Endothelial cell of umbilical vein (primary cell): Measurements from ENCODE around the gene PRRC1. TPM values are rescaled to one million over a fixed set of nuclear protein-coding genes. Genes with fewer than 3 reads are reported as not detected.

Experiments used
- BruUV-seq: library from RNA; stranded (reverse); fragments of 400-500 nt; replicated peaks from 2 replicates; lab custom pipeline; 2021; lab: Mats Ljungman, UMichigan
- CTCF ChIA-PET: fragments of 300-600, 350-600 bp; sonication (Branson Sonifier 250); formaldehyde crosslinking; loops from one replicate; lab custom pipeline; 2021; ENCODE audit warnings: antibody characterized with exemption, inconsistent platforms; lab: Charles Lee
- POLR2A ChIA-PET: fragments of 300-600, 350-600 bp; sonication (Branson Sonifier 250); formaldehyde crosslinking; loops from one replicate; lab custom pipeline; 2021; ENCODE audit warnings: antibody characterized with exemption, inconsistent platforms; lab: Charles Lee
- DNase-seq: peaks from one replicate; pipeline ENCODE4 v3.0.0-alpha.2; 2011; ENCODE audit warnings: low read depth, low spot score
- FAIRE-seq: peaks from 2 replicates; lab custom pipeline; 2011; peaks lifted over from hg19 to GRCh38; lab: Jason Lieb, UNC
- H2AFZ ChIP-seq: 2 replicates; pipeline ENCODE4 v1.6.0; 2012; ENCODE audit warnings: low read depth, low read length, control low read depth, inconsistent platforms
- H3K27ac ChIP-seq: 2 replicates; pipeline ENCODE4 v1.5.1; 2011; ENCODE audit warnings: low read depth, mild to moderate bottlenecking, control low read depth, low read length, moderate library complexity; ENCODE audit not compliant: insufficient read depth
- H3K27me3 ChIP-seq, 2 experiments: 2 replicates each; pipeline versions ENCODE4 v1.6.0 to v1.6.1; 2011; ENCODE audit warnings: low read length in 2 of 2, mixed read lengths in 1 of 2; ENCODE audit not compliant: control insufficient read depth in 2 of 2, insufficient read depth in 2 of 2
- H3K36me3 ChIP-seq, 2 experiments: 2 replicates in 1 of 2; 3 replicates in 1 of 2; pipeline ENCODE4 v1.5.1; 2011; ENCODE audit warnings: low read length in 2 of 2, mild to moderate bottlenecking in 1 of 2, moderate library complexity in 1 of 2; ENCODE audit not compliant: control insufficient read depth in 2 of 2, insufficient read depth in 2 of 2; ENCODE audit errors: extremely low read depth in 1 of 2
- H3K4me1 ChIP-seq: 3 replicates; pipeline ENCODE4 v1.5.1; 2011; ENCODE audit warnings: mild to moderate bottlenecking, low read length; ENCODE audit not compliant: control insufficient read depth, insufficient read depth; ENCODE audit errors: extremely low read depth
- H3K4me2 ChIP-seq: 2 replicates; pipeline ENCODE4 v1.6.1; 2011; ENCODE audit warnings: low read length, control low read depth, mixed read lengths; ENCODE audit not compliant: insufficient read depth
- H3K4me3 ChIP-seq, 3 experiments: fragments of 200-600 bp in 1 of 3; sonication (generic), shearing (Covaris generic) in 1 of 3; replicated peaks in 1 of 3; 2 replicates each; pipeline ENCODE4 v1.5.1; 2011 to 2016; ENCODE audit warnings: control low read depth in 3 of 3, low read length in 3 of 3, mild to moderate bottlenecking in 2 of 3, inconsistent platforms in 1 of 3, low read depth in 1 of 3, moderate library complexity in 1 of 3; ENCODE audit not compliant: insufficient read depth in 1 of 3
- H3K79me2 ChIP-seq: 2 replicates; pipeline ENCODE4 v1.6.0; 2012; ENCODE audit warnings: low read length, inconsistent platforms; ENCODE audit not compliant: control insufficient read depth, insufficient read depth
- H3K9ac ChIP-seq: replicated peaks from 2 replicates; pipeline ENCODE3; 2011; ENCODE audit warnings: low read length, control low read depth; ENCODE audit not compliant: insufficient read depth; ENCODE audit errors: extremely low read depth
- H3K9me1 ChIP-seq: replicated peaks from 3 replicates; pipeline ENCODE4 v1.6.0; 2011; ENCODE audit warnings: mild to moderate bottlenecking, low read length; ENCODE audit not compliant: control insufficient read depth, insufficient read depth; ENCODE audit errors: extremely low read depth
- H3K9me3 ChIP-seq: replicated peaks from 2 replicates; pipeline ENCODE4 v1.5.1; 2012; ENCODE audit warnings: low read length, inconsistent platforms; ENCODE audit not compliant: control insufficient read depth, insufficient read depth
- H4K20me1 ChIP-seq: replicated peaks from 2 replicates; pipeline ENCODE3; 2011; ENCODE audit warnings: mild to moderate bottlenecking, low read length; ENCODE audit not compliant: control insufficient read depth, insufficient read depth; ENCODE audit errors: extremely low read depth
- CTCF ChIP-seq, 2 donors: IDR thresholded peaks; 1 replicate in 1 of 2; 2 replicates in 1 of 2; pipeline ENCODE4 v1.5.1; 2011; ENCODE audit warnings: low read length in 2 of 2, mild to moderate bottlenecking in 2 of 2, moderate library complexity in 2 of 2, control low read depth in 1 of 2, inconsistent platforms in 1 of 2, low read depth in 1 of 2; ENCODE audit not compliant: insufficient read depth in 1 of 2; ENCODE audit errors: extremely low read depth in 1 of 2
- EZH2 ChIP-seq: IDR thresholded peaks from 2 replicates; pipeline ENCODE4 v1.6.1; 2012; ENCODE audit warnings: borderline replicate concordance, low read depth, mild to moderate bottlenecking, moderate library complexity, low read length, inconsistent platforms; ENCODE audit not compliant: severe bottlenecking
- FOS ChIP-seq: IDR thresholded peaks from 2 replicates; pipeline ENCODE4 v1.6.1; 2011; ENCODE audit warnings: mild to moderate bottlenecking, low read length, moderate library complexity, borderline replicate concordance; ENCODE audit not compliant: insufficient read depth
- GATA2 ChIP-seq: IDR thresholded peaks from 2 replicates; pipeline ENCODE4 v1.7.0; 2011; ENCODE audit warnings: low read depth, mild to moderate bottlenecking, moderate library complexity, mixed read lengths, low read length; ENCODE audit not compliant: insufficient read length, insufficient read depth
- JUN ChIP-seq: IDR thresholded peaks from 2 replicates; pipeline ENCODE4 v1.6.1; 2011; ENCODE audit warnings: borderline replicate concordance, low read depth; ENCODE audit not compliant: insufficient read length, insufficient read depth
- MAX ChIP-seq: IDR thresholded peaks from 2 replicates; pipeline ENCODE4 v1.6.1; 2011; ENCODE audit not compliant: insufficient read depth, insufficient read length
- MYC ChIP-seq: IDR thresholded peaks from one replicate; pipeline ENCODE4 v1.6.1; 2011; ENCODE audit warnings: mild to moderate bottlenecking, low read depth, low read length
- POLR2A ChIP-seq: IDR thresholded peaks from 2 replicates; pipeline ENCODE4 v1.6.1; 2012; ENCODE audit warnings: low read depth, mild to moderate bottlenecking, control low read depth, low read length
- POLR2AphosphoS5 ChIP-seq: IDR thresholded peaks from 2 replicates; pipeline ENCODE4 v1.6.1; 2012; ENCODE audit warnings: low read depth, mild to moderate bottlenecking, control low read depth, low read length, moderate library complexity; ENCODE audit not compliant: insufficient read depth
- dilution Hi-C: fragments of 300-500 bp; cut with MboI; formaldehyde crosslinking; loops from one replicate; pipeline ENCODE4 v1.15.0; 2019; ENCODE audit warnings: low sequenced_read_pairs; ENCODE audit not compliant: extremely low pct_ligation_motif_present
- intact Hi-C: fragments of 100-400 bp; cut with micrococcal nuclease; formaldehyde crosslinking; loops from one replicate; pipeline ENCODE4 v1.10.0; 2022
- polyA plus RNA-seq, 4 experiments: library from polyadenylated mRNA; depleted of rRNA in 3 of 4; stranded (reverse) in 3 of 4; unstranded in 1 of 4; fragments of >200 nt; gene quantifications; 2 replicates each; pipeline versions ENCODE4 v1.2.1 to v1.2.3, GENCODE V29; 2011 to 2012; ENCODE audit warnings: missing spikeins in 1 of 4
- total RNA-seq: library from RNA; stranded (reverse); gene quantifications from 2 replicates; pipeline ENCODE4 v1.2.3, GENCODE V29; 2021

PRRC1 gene
- total and polyA plus RNA-seq, 2 donors (not counting 3 experiments of a cell fraction or from before 2014, with no cell fraction given): 64.4 to 77.6 TPM

- no peak for TF ChIP-seq FOS
- TF ChIP-seq JUN: no peak
- TF ChIP-seq CTCF (IDR thresholded peaks at IDR 0.05; ENCODE audit: extremely low read depth in 1 of 2, insufficient read depth in 1 of 2, low read depth in 1 of 2, low read length in 2 of 2): no peak
- no peak for TF ChIP-seq POLR2A
- TF ChIP-seq POLR2AphosphoS5: no peak
- TF ChIP-seq MAX: no peak
- no peak for TF ChIP-seq GATA2
- TF ChIP-seq EZH2: no peak
- TF ChIP-seq MYC: no peak
- POLR2A ChIA-PET: no interaction called here
Observed at GRCh38 chr5:127583866-127584265, 66.4 kb downstream of the PRRC1 start.

More at GRCh38 chr5:127583866-127584265, 66.4 kb downstream of the PRRC1 start:
- FAIRE-seq (no peak), DNase-seq (no peak)
- no peak overlapping the region for H3K4me3 ChIP-seq
- H3K9ac ChIP-seq: no peak overlapping the region
- no peaks in the 10 kb centered on the region for H3K36me3 ChIP-seq
- H3K79me2 ChIP-seq: no peaks in the 10 kb centered on the region
- H2AFZ ChIP-seq: no peak overlapping the region
- H4K20me1 ChIP-seq: no peaks in the 10 kb centered on the region
- intact Hi-C loops (no loop called here), dilution Hi-C loops (no loop called here)
- BruUV-seq: no TSS peak
- H3K4me2 ChIP-seq: no peak overlapping the region
- H3K4me1 ChIP-seq: no peaks in the 10 kb centered on the region
- H3K27me3 ChIP-seq: peaks cover 0 to 3% of the 10 kb centered on the region in 2 experiments
- H3K9me1 ChIP-seq: no peaks in the 10 kb centered on the region
- no peaks in the 10 kb centered on the region for H3K9me3 ChIP-seq
- CTCF ChIA-PET: interaction anchor here (1.9 kb wide), 1 partner anchor 20 kb away, joined by 4 read pairs; no protein-coding TSS in a partner anchor
- no peak overlapping the region for H3K27ac ChIP-seq
